Ishikawa (cell line): ENCODE measurements around the gene TAS1R1.

Experiments used
- FOXM1 ChIP-seq: IDR thresholded peaks from 2 replicates; pipeline ENCODE4 v1.6.1; 2012; ENCODE audit warnings: low read depth, borderline replicate concordance
- RAD21 ChIP-seq: IDR thresholded peaks from 2 replicates; pipeline ENCODE4 v1.6.1; 2012; ENCODE audit warnings: low read depth

GRCh38 chr1:6602669-6603237, 47.6 kb downstream of the TAS1R1 start, which contains the start of gene KLHL21:
- TF ChIP-seq RAD21, result no peak
- no peak for TF ChIP-seq FOXM1
